GM18499 (cell line): ENCODE data around the gene PAX7.
"Not testable (repeated sequence)": the region's sequence is repeated elsewhere in the genome, so short reads cannot be mapped to it uniquely, and the experiment has no call there.

Experiments used
- ATAC-seq: cut with Tn5 transposase; IDR thresholded peaks from one replicate; pipeline ENCODE4 v1.9.1; 2021; ENCODE audit warnings: moderate number of reproducible peaks; ENCODE audit not compliant: insufficient read depth, unreplicated experiment

PAX7 gene

GRCh38 chr1:18630511-18631495, at the start of gene PAX7:
Gene PAX7 (plus strand): TSS chr1:18630846. CDS start chr1:18631604, 758 bp downstream.
- no peak for ATAC-seq

GRCh38 chr1:18581420-18581880, 49.2 kb upstream of the PAX7 start:
- ATAC-seq, result no peak

- no peak for ATAC-seq
Measured at GRCh38 chr1:18582890-18583289, 47.8 kb upstream of the PAX7 start.

GRCh38 chr1:18583326-18583941, 47.2 kb upstream of the PAX7 start:
- no peak for ATAC-seq

GRCh38 chr1:18586016-18586415, 44.6 kb upstream of the PAX7 start:
- ATAC-seq, result not testable (repeated sequence)

- no peak for ATAC-seq
Measured at GRCh38 chr1:18588093-18588492, 42.6 kb upstream of the PAX7 start.

- no peak for ATAC-seq
Measured at GRCh38 chr1:18592368-18592767, 38.3 kb upstream of the PAX7 start.

- no peak for ATAC-seq
Measured at GRCh38 chr1:18597160-18598042, 33.2 kb upstream of the PAX7 start.

GRCh38 chr1:18599086-18599485, 31.6 kb upstream of the PAX7 start:
- ATAC-seq, result no peak

- no peak for ATAC-seq
Measured at GRCh38 chr1:18599704-18600103, 30.9 kb upstream of the PAX7 start.

- no peak for ATAC-seq
Measured at GRCh38 chr1:18602533-18603211, 28.0 kb upstream of the PAX7 start.

GRCh38 chr1:18603212-18603852, 27.3 kb upstream of the PAX7 start:
- no peak for ATAC-seq

GRCh38 chr1:18606443-18607288, 24.0 kb upstream of the PAX7 start:
- ATAC-seq, result no peak

GRCh38 chr1:18607289-18607760, 23.3 kb upstream of the PAX7 start:
- ATAC-seq, result no peak

- ATAC-seq, result no peak
Measured at GRCh38 chr1:18608534-18608933, 22.1 kb upstream of the PAX7 start.

GRCh38 chr1:18611311-18611710, 19.3 kb upstream of the PAX7 start:
- ATAC-seq, result no peak

GRCh38 chr1:18612073-18612472, 18.6 kb upstream of the PAX7 start:
- ATAC-seq, result no peak

- ATAC-seq, result no peak
Measured at GRCh38 chr1:18614069-18614735, 16.4 kb upstream of the PAX7 start.
